HEK293 (cell line): ENCODE data around the gene TMEM238L.

Source experiments
- CTCF ChIA-PET: fragments of 350-600 bp; formaldehyde crosslinking; extraction: SDS; loops from one replicate; lab custom pipeline; 2021; ENCODE audit warnings: antibody characterized with exemption; lab: Yijun Ruan, JAX
- POLR2A ChIA-PET: fragments of 300-600 bp; formaldehyde crosslinking; extraction: SDS; loops from one replicate; lab custom pipeline; 2020; ENCODE audit warnings: antibody characterized with exemption, inconsistent platforms; lab: Yijun Ruan, JAX
- H3K27ac ChIP-seq: fragments of 200-500 bp; sonication (Bioruptor generic); 2 replicates; pipeline ENCODE4 v1.5.1; 2014; ENCODE audit warnings: low read depth, low read length, control low read depth, inconsistent platforms; ENCODE audit errors: extremely low read depth
- H3K36me3 ChIP-seq, 2 experiments: fragments of 200-500 bp in 1 of 2; sonication (Bioruptor generic) in 1 of 2; 1 replicate in 1 of 2; 2 replicates in 1 of 2; pipeline ENCODE4 v1.5.1; 2014 to 2017; ENCODE audit warnings: inconsistent platforms in 2 of 2, low read length in 2 of 2; ENCODE audit not compliant: control insufficient read depth in 2 of 2, insufficient read depth in 1 of 2
- H3K4me1 ChIP-seq: fragments of 200-500 bp; sonication (Bioruptor generic); 2 replicates; pipeline ENCODE4 v1.5.1; 2014; ENCODE audit warnings: mild to moderate bottlenecking, low read length, inconsistent platforms; ENCODE audit not compliant: control insufficient read depth, insufficient read depth
- H3K4me3 ChIP-seq: 2 replicates; pipeline ENCODE4 v1.5.1; 2011; ENCODE audit warnings: low read depth, mild to moderate bottlenecking, control low read depth, low read length, moderate library complexity
- H3K9me3 ChIP-seq: fragments of 200-500 bp; sonication (Bioruptor generic); 2 replicates; pipeline ENCODE4 v1.5.1; 2014; ENCODE audit warnings: low read depth, low read length, inconsistent platforms; ENCODE audit not compliant: control insufficient read depth, insufficient read depth
- HOXC10 ChIP-seq: sonication (generic); formaldehyde crosslinking; IDR thresholded peaks from 2 replicates; pipeline ENCODE4 v1.8.1; 2023; ENCODE audit warnings: mild to moderate bottlenecking, missing genetic modification reagents
- KLF17 ChIP-seq: fragments of 450-650 bp; formaldehyde crosslinking; IDR thresholded peaks from 2 replicates; pipeline ENCODE4 v1.5.1; 2016; ENCODE audit warnings: missing biosample characterization, missing genetic modification characterization
- MYNN ChIP-seq: fragments of 450-650 bp; formaldehyde crosslinking; IDR thresholded peaks from 2 replicates; pipeline ENCODE4 v1.5.1; 2016; ENCODE audit warnings: missing biosample characterization, missing genetic modification characterization, borderline replicate concordance
- OSR2 ChIP-seq: fragments of 450-650 bp; formaldehyde crosslinking; IDR thresholded peaks from 2 replicates; pipeline ENCODE4 v1.5.1; 2016; ENCODE audit warnings: missing biosample characterization, missing genetic modification characterization
- OVOL3 ChIP-seq: fragments of 450-650 bp; formaldehyde crosslinking; IDR thresholded peaks from 2 replicates; pipeline ENCODE4 v1.5.1; 2016; ENCODE audit warnings: missing biosample characterization, missing genetic modification characterization
- REPIN1 ChIP-seq: fragments of 450-650 bp; formaldehyde crosslinking; IDR thresholded peaks from 2 replicates; pipeline ENCODE4 v1.5.1; 2017; ENCODE audit warnings: missing biosample characterization, missing genetic modification characterization, low read depth
- SALL2 ChIP-seq: fragments of 450-650 bp; formaldehyde crosslinking; IDR thresholded peaks from 2 replicates; pipeline ENCODE4 v1.5.0; 2017; ENCODE audit warnings: missing biosample characterization, mild to moderate bottlenecking, missing genetic modification characterization, borderline replicate concordance
- SCRT2 ChIP-seq: fragments of 450-650 bp; formaldehyde crosslinking; IDR thresholded peaks from 2 replicates; pipeline ENCODE4 v1.5.1; 2016; ENCODE audit warnings: missing biosample characterization, missing genetic modification characterization
- SP7 ChIP-seq: fragments of 450-650 bp; formaldehyde crosslinking; IDR thresholded peaks from 2 replicates; pipeline ENCODE4 v1.5.1; 2016; ENCODE audit warnings: missing biosample characterization, missing genetic modification characterization
- ZBTB7A ChIP-seq: fragments of 450-650 bp; formaldehyde crosslinking; IDR thresholded peaks from 2 replicates; pipeline ENCODE4 v1.5.1; 2016; ENCODE audit warnings: low read depth, missing biosample characterization, missing genetic modification characterization
- ZIC2 ChIP-seq: fragments of 450-650 bp; formaldehyde crosslinking; IDR thresholded peaks from 2 replicates; pipeline ENCODE4 v1.5.1; 2016; ENCODE audit warnings: missing biosample characterization, missing genetic modification characterization
- ZNF10 ChIP-seq: fragments of 450-650 bp; formaldehyde crosslinking; IDR thresholded peaks from 2 replicates; pipeline ENCODE4 v1.5.1; 2017; ENCODE audit warnings: missing biosample characterization, missing genetic modification characterization
- ZNF184 ChIP-seq: fragments of 450-650 bp; IDR thresholded peaks from 2 replicates; pipeline ENCODE4 v1.5.1; 2018; ENCODE audit warnings: missing biosample characterization, mild to moderate bottlenecking, missing genetic modification characterization
- ZNF274 ChIP-seq, 2 experiments: fragments of 200-500 bp in 1 of 2; fragments of 450-650 bp in 1 of 2; sonication (Bioruptor generic) in 1 of 2; formaldehyde crosslinking in 1 of 2; IDR thresholded peaks; 2 replicates each; pipeline versions ENCODE4 v1.5.1 to v1.6.1; 2014 to 2016; ENCODE audit warnings: borderline replicate concordance in 1 of 2, inconsistent platforms in 1 of 2, low read length in 1 of 2, missing biosample characterization in 1 of 2, missing genetic modification characterization in 1 of 2
- ZNF335 ChIP-seq: fragments of 450-650 bp; formaldehyde crosslinking; conservative IDR thresholded peaks from 2 replicates; pipeline ENCODE4 v1.5.1; 2016; ENCODE audit warnings: missing biosample characterization, missing genetic modification characterization
- ZNF521 ChIP-seq: fragments of 450-650 bp; formaldehyde crosslinking; IDR thresholded peaks from 2 replicates; pipeline ENCODE4 v1.5.1; 2017; ENCODE audit warnings: missing biosample characterization, mild to moderate bottlenecking, missing genetic modification characterization
- ZNF558 ChIP-seq: fragments of 450-650 bp; formaldehyde crosslinking; IDR thresholded peaks from 2 replicates; pipeline ENCODE4 v1.5.1; 2016; ENCODE audit warnings: missing biosample characterization, missing genetic modification characterization
- ZNF561 ChIP-seq: fragments of 450-650 bp; IDR thresholded peaks from 2 replicates; pipeline ENCODE4 v1.5.1; 2018; ENCODE audit warnings: missing biosample characterization, missing genetic modification characterization, borderline replicate concordance
- ZNF670 ChIP-seq: fragments of 450-650 bp; formaldehyde crosslinking; IDR thresholded peaks from 2 replicates; pipeline ENCODE4 v1.5.1; 2016; ENCODE audit warnings: missing biosample characterization, missing genetic modification characterization, low read depth
- ZNF707 ChIP-seq: fragments of 450-650 bp; formaldehyde crosslinking; IDR thresholded peaks from 2 replicates; pipeline ENCODE4 v1.5.1; 2016; ENCODE audit warnings: missing biosample characterization, missing genetic modification characterization
- ZNF776 ChIP-seq: fragments of 450-650 bp; formaldehyde crosslinking; IDR thresholded peaks from 2 replicates; pipeline ENCODE4 v1.5.0; 2017; ENCODE audit warnings: missing biosample characterization, missing genetic modification characterization, borderline replicate concordance
- ZNF792 ChIP-seq: fragments of 450-650 bp; formaldehyde crosslinking; IDR thresholded peaks from 2 replicates; pipeline ENCODE4 v1.5.1; 2016; ENCODE audit warnings: missing biosample characterization, missing genetic modification characterization
- TF ChIP-seq, protein P1 (sequence below): fragments of 450-650 bp; formaldehyde crosslinking; IDR thresholded peaks from 2 replicates; pipeline ENCODE4 v1.5.1; 2016; ENCODE audit warnings: missing biosample characterization, missing genetic modification characterization, low read depth
- TF ChIP-seq, protein P2 (sequence below): fragments of 450-650 bp; IDR thresholded peaks from 2 replicates; pipeline ENCODE4 v1.5.1; 2018; ENCODE audit warnings: missing biosample characterization, missing genetic modification characterization
- TF ChIP-seq, protein P3 (sequence below): fragments of 450-650 bp; formaldehyde crosslinking; IDR thresholded peaks from 2 replicates; pipeline ENCODE4 v1.5.1; 2016; ENCODE audit warnings: missing biosample characterization, missing genetic modification characterization
- TF ChIP-seq, protein P4 (sequence below): fragments of 450-650 bp; formaldehyde crosslinking; IDR thresholded peaks from 2 replicates; pipeline ENCODE4 v1.5.1; 2016; ENCODE audit warnings: missing biosample characterization, missing genetic modification characterization

TMEM238L gene

DNA sequence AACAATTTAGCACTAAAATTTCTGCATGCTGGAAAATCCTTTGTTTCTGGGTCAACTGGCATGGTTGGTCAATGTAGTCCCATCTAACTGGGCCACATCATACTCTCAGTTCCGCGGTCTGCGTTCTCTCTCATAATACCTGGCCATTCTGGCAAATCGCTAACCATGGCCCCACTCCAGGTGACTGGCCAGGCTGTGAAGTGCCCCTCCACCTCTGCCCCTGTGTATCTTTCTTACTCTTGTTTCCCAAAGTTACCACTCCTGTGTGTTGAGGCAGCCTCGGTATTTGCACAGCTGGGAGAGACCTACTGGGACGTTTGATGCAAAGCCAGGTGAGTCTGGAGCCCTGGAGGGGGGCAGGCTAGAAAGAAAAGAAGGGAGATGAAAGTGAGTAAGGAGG lies 2.0 kb upstream of the TMEM238L start:
- H3K9me3 ChIP-seq, result no peaks in the 10 kb centered on the region
- no peaks in the 10 kb centered on the region for H3K36me3 ChIP-seq
- ChIA-PET CTCF (interaction anchor here (0.6 kb wide), 1 partner anchor 20 kb away, joined by 5 read pairs; no protein-coding TSS in a partner anchor), POLR2A (no interaction called here)
- no peak overlapping the region for H3K27ac ChIP-seq
- H3K4me1 ChIP-seq, result no peaks in the 10 kb centered on the region
- no peak for TF ChIP-seq ZNF670 (tag by site-specific recombination)
- no peak for TF ChIP-seq ZNF274 (IDR thresholded peaks at IDR 0.05; ENCODE audit: low read length)
- no peak for TF ChIP-seq ZNF274 (tag by site-specific recombination; IDR thresholded peaks at IDR 0.05; ENCODE audit: borderline replicate concordance)
- TF ChIP-seq, protein P1, sequence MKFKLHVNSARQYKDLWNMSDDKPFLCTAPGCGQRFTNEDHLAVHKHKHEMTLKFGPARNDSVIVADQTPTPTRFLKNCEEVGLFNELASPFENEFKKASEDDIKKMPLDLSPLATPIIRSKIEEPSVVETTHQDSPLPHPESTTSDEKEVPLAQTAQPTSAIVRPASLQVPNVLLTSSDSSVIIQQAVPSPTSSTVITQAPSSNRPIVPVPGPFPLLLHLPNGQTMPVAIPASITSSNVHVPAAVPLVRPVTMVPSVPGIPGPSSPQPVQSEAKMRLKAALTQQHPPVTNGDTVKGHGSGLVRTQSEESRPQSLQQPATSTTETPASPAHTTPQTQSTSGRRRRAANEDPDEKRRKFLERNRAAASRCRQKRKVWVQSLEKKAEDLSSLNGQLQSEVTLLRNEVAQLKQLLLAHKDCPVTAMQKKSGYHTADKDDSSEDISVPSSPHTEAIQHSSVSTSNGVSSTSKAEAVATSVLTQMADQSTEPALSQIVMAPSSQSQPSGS (tag by site-specific recombination), result no peak
- TF ChIP-seq, protein P2, sequence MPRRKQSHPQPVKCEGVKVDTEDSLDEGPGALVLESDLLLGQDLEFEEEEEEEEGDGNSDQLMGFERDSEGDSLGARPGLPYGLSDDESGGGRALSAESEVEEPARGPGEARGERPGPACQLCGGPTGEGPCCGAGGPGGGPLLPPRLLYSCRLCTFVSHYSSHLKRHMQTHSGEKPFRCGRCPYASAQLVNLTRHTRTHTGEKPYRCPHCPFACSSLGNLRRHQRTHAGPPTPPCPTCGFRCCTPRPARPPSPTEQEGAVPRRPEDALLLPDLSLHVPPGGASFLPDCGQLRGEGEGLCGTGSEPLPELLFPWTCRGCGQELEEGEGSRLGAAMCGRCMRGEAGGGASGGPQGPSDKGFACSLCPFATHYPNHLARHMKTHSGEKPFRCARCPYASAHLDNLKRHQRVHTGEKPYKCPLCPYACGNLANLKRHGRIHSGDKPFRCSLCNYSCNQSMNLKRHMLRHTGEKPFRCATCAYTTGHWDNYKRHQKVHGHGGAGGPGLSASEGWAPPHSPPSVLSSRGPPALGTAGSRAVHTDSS (tag by site-specific recombination), result no peak
- TF ChIP-seq ZNF707 (tag by site-specific recombination), result no peak
- TF ChIP-seq KLF17 (tag by site-specific recombination), result no peak
- no peak for TF ChIP-seq ZNF558 (tag by site-specific recombination)
- TF ChIP-seq, protein P3, sequence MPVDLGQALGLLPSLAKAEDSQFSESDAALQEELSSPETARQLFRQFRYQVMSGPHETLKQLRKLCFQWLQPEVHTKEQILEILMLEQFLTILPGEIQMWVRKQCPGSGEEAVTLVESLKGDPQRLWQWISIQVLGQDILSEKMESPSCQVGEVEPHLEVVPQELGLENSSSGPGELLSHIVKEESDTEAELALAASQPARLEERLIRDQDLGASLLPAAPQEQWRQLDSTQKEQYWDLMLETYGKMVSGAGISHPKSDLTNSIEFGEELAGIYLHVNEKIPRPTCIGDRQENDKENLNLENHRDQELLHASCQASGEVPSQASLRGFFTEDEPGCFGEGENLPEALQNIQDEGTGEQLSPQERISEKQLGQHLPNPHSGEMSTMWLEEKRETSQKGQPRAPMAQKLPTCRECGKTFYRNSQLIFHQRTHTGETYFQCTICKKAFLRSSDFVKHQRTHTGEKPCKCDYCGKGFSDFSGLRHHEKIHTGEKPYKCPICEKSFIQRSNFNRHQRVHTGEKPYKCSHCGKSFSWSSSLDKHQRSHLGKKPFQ (tag by site-specific recombination), result no peak
- TF ChIP-seq SALL2 (tag by site-specific recombination), result no peak
- TF ChIP-seq ZNF561 (tag by site-specific recombination), result no peak
- TF ChIP-seq ZNF10, result no peak
- TF ChIP-seq ZIC2 (tag by site-specific recombination), result no peak
- no peak for TF ChIP-seq ZNF184 (tag by site-specific recombination)
- no peak for TF ChIP-seq OSR2 (tag by site-specific recombination)
- no peak for TF ChIP-seq MYNN (tag by site-specific recombination)
- TF ChIP-seq HOXC10 (CRISPR knock-in tag), result no peak
- no peak for TF ChIP-seq REPIN1 (tag by site-specific recombination)
- TF ChIP-seq ZNF521, result no peak
- TF ChIP-seq, protein P4, sequence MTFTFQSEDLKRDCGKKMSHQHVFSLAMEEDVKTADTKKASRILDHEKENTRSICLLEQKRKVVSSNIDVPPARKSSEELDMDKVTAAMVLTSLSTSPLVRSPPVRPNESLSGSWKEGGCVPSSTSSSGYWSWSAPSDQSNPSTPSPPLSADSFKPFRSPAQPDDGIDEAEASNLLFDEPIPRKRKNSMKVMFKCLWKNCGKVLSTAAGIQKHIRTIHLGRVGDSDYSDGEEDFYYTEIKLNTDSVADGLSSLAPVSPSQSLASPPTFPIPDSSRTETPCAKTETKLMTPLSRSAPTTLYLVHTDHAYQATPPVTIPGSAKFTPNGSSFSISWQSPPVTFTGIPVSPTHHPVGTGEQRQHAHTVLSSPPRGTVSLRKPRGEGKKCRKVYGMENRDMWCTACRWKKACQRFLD, result no peak
- TF ChIP-seq, all 188 proteins: peak for 0
- H3K4me3 ChIP-seq, result no peak overlapping the region

DNA sequence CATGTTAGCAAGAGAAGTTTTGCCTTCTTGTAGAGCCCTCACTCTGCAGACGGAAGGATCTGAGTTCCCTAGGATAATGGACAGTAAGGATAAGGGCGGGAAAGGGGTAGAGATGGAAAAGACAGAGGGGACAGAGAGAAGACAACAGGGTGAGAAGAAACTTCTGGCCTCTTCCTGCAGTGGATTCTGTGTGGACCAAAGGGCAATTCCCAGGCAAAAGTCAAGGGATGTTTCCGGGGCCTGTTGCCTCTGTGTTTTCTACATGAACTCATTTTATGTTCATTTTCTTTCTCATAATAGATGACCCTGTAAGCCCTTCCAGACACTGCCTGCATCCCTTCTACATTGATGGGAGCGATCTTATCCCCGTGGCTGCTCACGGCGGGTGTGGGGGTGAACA lies 647 bp upstream of the TMEM238L start:
- Histone ChIP-seq H3K9me3 (no peaks in the 10 kb centered on the region), H3K4me1 (no peaks in the 10 kb centered on the region), H3K4me3 (no peak overlapping the region), H3K36me3 (no peaks in the 10 kb centered on the region), H3K27ac (no peak overlapping the region)
- ChIA-PET POLR2A (no interaction called here), CTCF (no interaction called here)
- no peak for TF ChIP-seq ZNF335 (tag by site-specific recombination)
- no peak for TF ChIP-seq ZBTB7A (tag by site-specific recombination)
- TF ChIP-seq SP7, result no peak
- no peak for TF ChIP-seq SCRT2
- TF ChIP-seq OVOL3, result no peak
- no peak for TF ChIP-seq ZNF792 (tag by site-specific recombination)
- TF ChIP-seq ZNF776 (tag by site-specific recombination), result no peak
